GM12878 (cell line): ENCODE data around the gene ADCY5. TPM values are rescaled to one million over a fixed set of nuclear protein-coding genes. Genes with fewer than 3 reads are reported as not detected.

Experiments
- ATAC-seq: fragments of 200-7000 bp; cut with Tn5 transposase; 3 replicates; pipeline ENCODE4 v1.9.1; 2020; ENCODE audit warnings: mild to moderate bottlenecking, moderate library complexity
- BruUV-seq: library from RNA; stranded (reverse); fragments of 400-500 nt; replicated peaks from 2 replicates; lab custom pipeline; 2021; lab: Mats Ljungman, UMichigan
- CTCF ChIA-PET: fragments of 300-600 bp; sonication (Branson Sonifier 250); formaldehyde crosslinking; extraction: SDS; loops from one replicate; lab custom pipeline; 2021; ENCODE audit warnings: inconsistent platforms; lab: Yijun Ruan, JAX
- POLR2A ChIA-PET: fragments of 350-600 bp; formaldehyde crosslinking; extraction: SDS; loops from one replicate; lab custom pipeline; 2021; ENCODE audit warnings: inconsistent platforms; lab: Charles Lee
- RAD21 ChIA-PET: fragments of 300-600 bp; sonication (Branson Sonifier 250); formaldehyde crosslinking; loops from one replicate; lab custom pipeline; 2023; ENCODE audit warnings: antibody characterized with exemption; ENCODE audit not compliant: unreplicated experiment; lab: Charles Lee
- SMC1A ChIA-PET: fragments of 300-600 bp; sonication (Branson Sonifier 250); formaldehyde crosslinking; loops from one replicate; lab custom pipeline; 2023; ENCODE audit not compliant: unreplicated experiment, uncharacterized antibody; lab: Charles Lee
- DNase-seq: peaks from one replicate; pipeline ENCODE4 v3.0.0-alpha.2; 2011; ENCODE audit warnings: low read depth, low spot score
- FAIRE-seq: peaks from 3 replicates; lab custom pipeline; 2011; peaks lifted over from hg19 to GRCh38; lab: Jason Lieb, UNC
- H2AFZ ChIP-seq: 2 replicates; pipeline ENCODE4 v1.6.0; 2011; ENCODE audit warnings: low read depth, low read length, control low read depth; ENCODE audit not compliant: control insufficient read depth
- H3K27ac ChIP-seq: 2 replicates; pipeline ENCODE4 v1.5.1; 2011; ENCODE audit warnings: control low read depth; ENCODE audit not compliant: control insufficient read depth, insufficient read depth
- H3K27me3 ChIP-seq, 2 experiments: replicated peaks in 1 of 2; 2 replicates each; pipeline versions ENCODE4 v1.6.0 to v1.6.1; 2011; ENCODE audit warnings: low read length in 1 of 2; ENCODE audit not compliant: control insufficient read depth in 2 of 2, insufficient read depth in 2 of 2
- H3K36me3 ChIP-seq, 2 experiments: 2 replicates each; pipeline ENCODE4 v1.5.1; 2011; ENCODE audit warnings: low read length in 1 of 2; ENCODE audit not compliant: control insufficient read depth in 2 of 2, insufficient read depth in 2 of 2
- H3K4me1 ChIP-seq: 2 replicates; pipeline ENCODE4 v1.6.1; 2011; ENCODE audit warnings: mild to moderate bottlenecking, low read length, moderate library complexity, mixed read lengths; ENCODE audit not compliant: control insufficient read depth, insufficient read depth
- H3K4me2 ChIP-seq: 2 replicates; pipeline ENCODE4 v1.6.0; 2011; ENCODE audit warnings: control low read depth; ENCODE audit not compliant: control insufficient read depth, insufficient read depth
- H3K4me3 ChIP-seq: fragments of 200-600 bp; sonication (generic); 2 replicates; pipeline ENCODE4 v1.5.1; 2016
- H3K79me2 ChIP-seq: 2 replicates; pipeline ENCODE4 v1.6.0; 2011; ENCODE audit warnings: low read length; ENCODE audit not compliant: control insufficient read depth, insufficient read depth
- H3K9ac ChIP-seq: 2 replicates; pipeline ENCODE4 v1.8.0; 2011; ENCODE audit warnings: low read length, control low read depth, mixed read lengths; ENCODE audit not compliant: control insufficient read depth, insufficient read depth
- H3K9me3 ChIP-seq: replicated peaks from 3 replicates; pipeline ENCODE4 v1.5.1; 2011; ENCODE audit warnings: mild to moderate bottlenecking, low read length; ENCODE audit not compliant: control insufficient read depth, insufficient read depth
- H4K20me1 ChIP-seq: 2 replicates; pipeline ENCODE4 v1.6.0; 2011; ENCODE audit not compliant: control insufficient read depth, insufficient read depth
- CREM ChIP-seq: IDR thresholded peaks from 2 replicates; pipeline ENCODE4 v1.6.1; 2014; ENCODE audit warnings: antibody characterized with exemption, low read depth
- IRF4 ChIP-seq: IDR thresholded peaks from 2 replicates; pipeline ENCODE4 v1.6.1; 2011; ENCODE audit warnings: low read depth, low read length
- NRF1 ChIP-seq: conservative IDR thresholded peaks from 2 replicates; pipeline ENCODE4 v1.6.1; 2011; ENCODE audit warnings: mild to moderate bottlenecking, low read depth, low read length, improper control_type of control experiment
- ZNF687 ChIP-seq: fragments of 450-650 bp; IDR thresholded peaks from 2 replicates; pipeline ENCODE4 v1.6.1; 2017; ENCODE audit warnings: mild to moderate bottlenecking, moderate library complexity
- WGBS: methylation state at CpG from one replicate; pipeline ENCODE4 v1.1.6; 2016; ENCODE audit warnings: low lambda C conversion rate; ENCODE audit not compliant: insufficient replicate concordance, insufficient coverage; ENCODE audit errors: missing lambda C conversion rate; 5-methylcytosine and 5-hydroxymethylcytosine counted together
- in situ Hi-C: fragments of 300-500 bp; cut with MboI; formaldehyde crosslinking; loops from 9 replicates; pipeline ENCODE4 v1.14.3; 2018; ENCODE audit warnings: mixed read lengths
- intact Hi-C: fragments of 100-400 bp; cut with micrococcal nuclease; formaldehyde crosslinking; loops from one replicate; pipeline ENCODE4 v1.14.2; 2022; ENCODE audit not compliant: unreplicated experiment
- polyA plus RNA-seq, 11 experiments: library from polyadenylated mRNA; depleted of rRNA in 4 of 11; unstranded in 6 of 11; stranded (reverse) in 5 of 11; fragments of >200 nt; fragmentation: Nextera tagmentation in 4 of 11; fragmentation: Illumina TruSeq in 1 of 11; extraction: Ambion mirVana in 4 of 11; extraction: Trizol in 1 of 11; gene quantifications; 1 replicate in 1 of 11; 2 replicates in 10 of 11; pipeline versions ENCODE4 v1.2.1 to v1.2.3, GENCODE V29; 2011 to 2016; ENCODE audit warnings: inconsistent platforms in 2 of 11, missing spikeins in 2 of 11, low read depth in 1 of 11
- total RNA-seq, 4 experiments: library from RNA; depleted of rRNA in 3 of 4; stranded (reverse); fragments of >200 nt in 3 of 4; fragmentation: Illumina TruSeq in 1 of 4; extraction: Trizol in 1 of 4; gene quantifications; 2 replicates each; pipeline versions ENCODE4 v1.2.1 to v1.2.3, GENCODE V29; 2013 to 2021
- TF ChIP-seq, protein P1 (sequence below): fragments of 450-650 bp; IDR thresholded peaks from 2 replicates; pipeline ENCODE4 v1.6.1; 2017; ENCODE audit warnings: borderline replicate concordance

Gene ADCY5
- total and polyA plus RNA-seq, 10 of the 15 experiments (the other 5 are each of a cell fraction or from before 2014, with no cell fraction given) = under 0.01 to 0.24 (median 0.02) TPM; not detected in 4

- ATAC-seq = no peak
- Histone ChIP-seq H3K27me3 (no peaks in the 10 kb centered on the region; a peak in 2 of 4 replicates), H4K20me1 (no peaks in the 10 kb centered on the region; the same call in 1 of the 2 replicates), H2AFZ (no peak overlapping the region), H3K4me1 (no peaks in the 10 kb centered on the region), H3K36me3 (no peaks in the 10 kb centered on the region), H3K79me2 (no peaks in the 10 kb centered on the region), H3K4me3 (no peak overlapping the region), H3K4me2 (no peak overlapping the region), H3K9ac (no peak overlapping the region), H3K9me3 (no peaks in the 10 kb centered on the region), H3K27ac (no peak overlapping the region)
- in situ Hi-C loops (loop anchor here (5.0 kb wide), 2 partner anchors 158 to 228 kb away; no protein-coding TSS in a partner anchor), intact Hi-C loops (loop anchor here (1.0 kb wide), 2 partner anchors 160 to 230 kb away; no protein-coding TSS in a partner anchor)
- DNase-seq = no peak
- CTCF ChIA-PET = interaction anchor here (1.0 to 7.9 kb wide), 12 partner anchors 9 to 242 kb away, joined by 3 to 93 read pairs (median 4); no protein-coding TSS in a partner anchor
- FAIRE-seq = no peak
- RAD21 ChIA-PET = interaction anchor here (0.6 to 3.2 kb wide), 4 partner anchors 48 to 1498 kb away, joined by 3 to 21 read pairs (median 5); no protein-coding TSS in a partner anchor
- POLR2A ChIA-PET = no interaction called here
- no TSS peak for BruUV-seq
- WGBS = 52% methylated on average over 10 of the region's 10 CpGs
- SMC1A ChIA-PET = interaction anchor here (1.2 to 1.7 kb wide), 5 partner anchors 159 to 230 kb away, joined by 3 to 15 read pairs (median 5); no protein-coding TSS in a partner anchor
- TF ChIP-seq IRF4 = no peak
- TF ChIP-seq ZNF687 = no peak
- TF ChIP-seq NRF1 = no peak
- TF ChIP-seq CREM = no peak
- TF ChIP-seq, protein P1, sequence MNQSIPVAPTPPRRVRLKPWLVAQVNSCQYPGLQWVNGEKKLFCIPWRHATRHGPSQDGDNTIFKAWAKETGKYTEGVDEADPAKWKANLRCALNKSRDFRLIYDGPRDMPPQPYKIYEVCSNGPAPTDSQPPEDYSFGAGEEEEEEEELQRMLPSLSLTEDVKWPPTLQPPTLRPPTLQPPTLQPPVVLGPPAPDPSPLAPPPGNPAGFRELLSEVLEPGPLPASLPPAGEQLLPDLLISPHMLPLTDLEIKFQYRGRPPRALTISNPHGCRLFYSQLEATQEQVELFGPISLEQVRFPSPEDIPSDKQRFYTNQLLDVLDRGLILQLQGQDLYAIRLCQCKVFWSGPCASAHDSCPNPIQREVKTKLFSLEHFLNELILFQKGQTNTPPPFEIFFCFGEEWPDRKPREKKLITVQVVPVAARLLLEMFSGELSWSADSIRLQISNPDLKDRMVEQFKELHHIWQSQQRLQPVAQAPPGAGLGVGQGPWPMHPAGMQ = no peak
These were observed 119.1 kb downstream of the ADCY5 start for GRCh38 chr3:123329636-123330340.
